ENCODE measurements around the gene NKD1. TPM values are rescaled to one million over a fixed set of nuclear protein-coding genes. Genes with fewer than 3 reads are reported as not detected.

NKD1 gene
- total RNA-seq, 1 donor from 2014 or later, result 3.9 TPM

DNA sequence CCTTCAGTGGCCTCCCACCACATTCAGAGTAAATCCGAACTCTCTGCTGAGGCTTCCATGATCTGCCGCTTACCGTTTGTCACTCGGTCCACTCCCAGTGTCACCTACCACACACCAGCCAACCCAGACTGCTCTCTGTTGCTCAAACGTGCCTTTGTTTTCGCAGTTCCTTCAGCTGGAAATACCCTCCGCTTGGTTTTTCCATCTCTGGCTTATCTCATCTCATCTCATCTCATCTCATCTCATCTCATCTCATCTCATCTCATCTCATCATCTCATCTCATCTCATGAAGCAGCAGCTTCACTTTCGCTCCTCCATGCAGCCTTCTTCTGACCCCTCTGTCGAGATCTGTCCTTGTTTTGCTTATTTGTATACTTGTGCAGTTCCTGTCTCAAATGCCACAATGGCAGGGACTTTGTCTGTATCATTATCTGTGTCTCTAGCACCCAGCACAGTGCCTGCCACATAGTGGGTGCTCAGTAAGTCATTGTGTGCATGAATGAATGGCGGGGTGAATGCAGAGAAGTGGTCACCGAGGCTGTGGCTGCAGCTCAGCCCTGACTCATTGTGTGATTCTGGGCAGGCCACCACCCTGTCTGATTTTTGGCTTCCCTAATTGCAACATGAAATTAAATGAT lies 136.7 kb downstream of the NKD1 start:
- ATAC-seq (no peak), DNase-seq (ENCODE audit: low spot score) (no peak)

DNA sequence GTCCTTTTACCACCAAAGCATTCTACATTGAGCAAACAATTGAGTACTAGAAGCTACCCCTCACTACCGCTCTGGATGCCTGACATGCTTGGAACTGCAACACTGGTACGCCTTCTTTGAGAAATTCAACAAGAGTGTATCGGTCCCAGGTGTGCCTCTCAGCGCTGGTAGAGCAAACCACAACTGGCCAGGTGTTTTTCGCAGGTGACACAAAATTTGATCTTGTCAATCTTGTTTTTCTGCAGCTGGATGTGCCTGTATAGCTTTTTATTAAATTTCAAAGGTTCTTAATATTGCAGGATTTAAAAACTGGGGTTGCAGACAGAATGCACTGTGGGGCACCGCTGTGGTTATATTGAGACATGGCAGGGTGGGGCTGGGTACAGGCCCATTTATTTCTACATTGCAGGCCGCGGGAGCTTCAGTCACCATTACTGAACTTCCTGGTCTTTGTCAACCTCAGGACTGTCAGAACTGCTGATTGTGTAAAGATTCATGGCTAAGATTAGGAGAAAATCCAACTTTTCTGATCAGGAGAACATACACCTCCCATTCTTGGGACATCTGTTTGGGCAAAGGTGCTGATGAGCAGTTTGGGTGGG lies 137.4 kb downstream of the NKD1 start:
- no peak for DNase-seq (ENCODE audit: low spot score)

DNA sequence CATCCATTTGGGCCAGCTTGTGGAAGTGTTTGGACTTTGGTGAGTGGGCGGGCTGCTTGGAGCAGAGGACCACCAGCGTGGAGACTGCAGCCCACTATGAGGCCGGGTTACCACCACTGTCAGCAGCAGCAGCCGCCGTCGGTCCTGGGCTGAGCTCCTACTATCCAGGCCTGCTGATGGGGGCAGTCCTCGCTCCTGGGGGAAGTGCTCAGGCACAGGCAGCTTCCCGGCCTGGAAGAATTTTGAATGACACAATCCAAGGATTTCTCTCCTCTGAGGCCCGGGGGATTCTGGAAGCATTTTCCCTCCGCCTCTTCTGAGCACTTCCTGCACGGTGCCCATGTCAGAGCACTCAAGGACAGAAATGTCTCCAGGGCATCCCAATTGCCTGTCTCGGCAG lies 139.9 kb downstream of the NKD1 start:
- DNase-seq (ENCODE audit: low spot score) (no peak), ATAC-seq (no peak)

More for the DNA sequence above, 137.4 kb downstream of the NKD1 start:
- ATAC-seq, result no peak

DNA sequence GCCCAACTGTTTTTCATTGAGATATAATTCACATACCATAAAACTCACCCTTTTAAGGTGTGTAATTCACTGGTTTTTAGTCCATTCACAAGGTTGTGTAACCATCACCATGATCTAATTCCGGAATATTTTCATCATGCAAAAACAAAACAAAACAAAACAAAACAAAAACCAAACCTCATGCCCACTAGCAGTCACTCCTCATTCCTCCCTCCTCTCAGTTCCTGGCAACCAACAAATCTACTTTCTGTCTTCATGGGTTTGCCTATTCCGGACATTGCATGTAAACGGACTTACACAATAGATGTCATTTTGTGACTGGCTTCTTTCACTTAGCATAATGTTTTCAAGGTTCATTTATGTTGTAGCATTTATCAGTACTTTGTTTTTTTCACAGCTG lies 140.7 kb downstream of the NKD1 start:
- no peak for ATAC-seq

DNA sequence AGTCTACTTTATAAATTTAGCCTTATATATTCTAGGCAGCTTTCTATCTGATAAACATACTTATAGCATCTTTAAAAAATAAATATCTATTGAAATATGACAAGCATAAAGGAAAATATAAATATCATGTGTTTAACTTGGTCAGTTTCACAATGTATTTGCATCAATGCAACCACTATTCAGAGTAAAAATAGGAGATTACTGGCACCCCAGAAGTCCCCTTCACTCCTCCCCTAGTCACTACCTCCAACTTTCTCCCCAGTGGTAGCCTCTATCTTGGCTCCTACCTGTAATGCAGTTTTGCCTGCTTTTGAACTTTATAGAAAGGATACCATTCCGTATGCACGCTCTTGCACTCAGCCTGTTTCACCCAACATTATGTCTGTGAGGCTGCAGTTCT lies 142.0 kb downstream of the NKD1 start:
- ATAC-seq, result no peak
- no peak for DNase-seq (ENCODE audit: low spot score)

More for the DNA sequence above, 140.7 kb downstream of the NKD1 start:
- no peak for DNase-seq (ENCODE audit: low spot score)

DNA sequence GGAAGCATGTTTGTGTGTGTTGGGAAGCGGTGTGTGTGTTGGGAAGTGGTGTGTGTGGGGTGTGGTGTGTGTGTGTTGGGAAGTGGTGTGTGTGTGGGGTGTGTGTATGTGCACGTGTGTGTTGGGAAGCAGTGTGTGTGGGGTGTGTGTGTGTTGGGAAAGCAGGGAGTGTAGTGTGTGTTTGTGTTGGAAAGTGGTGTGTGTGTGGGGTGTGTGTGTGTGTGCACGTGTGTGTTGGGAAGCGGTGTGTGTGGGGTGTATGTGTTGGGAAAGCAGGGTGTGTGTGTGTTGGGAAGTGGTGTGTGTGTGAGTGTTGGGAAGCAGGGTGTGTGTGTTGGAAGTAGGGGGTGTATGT lies 144.4 kb downstream of the NKD1 start:
- DNase-seq (ENCODE audit: low spot score) (no peak), ATAC-seq (no peak)

DNA sequence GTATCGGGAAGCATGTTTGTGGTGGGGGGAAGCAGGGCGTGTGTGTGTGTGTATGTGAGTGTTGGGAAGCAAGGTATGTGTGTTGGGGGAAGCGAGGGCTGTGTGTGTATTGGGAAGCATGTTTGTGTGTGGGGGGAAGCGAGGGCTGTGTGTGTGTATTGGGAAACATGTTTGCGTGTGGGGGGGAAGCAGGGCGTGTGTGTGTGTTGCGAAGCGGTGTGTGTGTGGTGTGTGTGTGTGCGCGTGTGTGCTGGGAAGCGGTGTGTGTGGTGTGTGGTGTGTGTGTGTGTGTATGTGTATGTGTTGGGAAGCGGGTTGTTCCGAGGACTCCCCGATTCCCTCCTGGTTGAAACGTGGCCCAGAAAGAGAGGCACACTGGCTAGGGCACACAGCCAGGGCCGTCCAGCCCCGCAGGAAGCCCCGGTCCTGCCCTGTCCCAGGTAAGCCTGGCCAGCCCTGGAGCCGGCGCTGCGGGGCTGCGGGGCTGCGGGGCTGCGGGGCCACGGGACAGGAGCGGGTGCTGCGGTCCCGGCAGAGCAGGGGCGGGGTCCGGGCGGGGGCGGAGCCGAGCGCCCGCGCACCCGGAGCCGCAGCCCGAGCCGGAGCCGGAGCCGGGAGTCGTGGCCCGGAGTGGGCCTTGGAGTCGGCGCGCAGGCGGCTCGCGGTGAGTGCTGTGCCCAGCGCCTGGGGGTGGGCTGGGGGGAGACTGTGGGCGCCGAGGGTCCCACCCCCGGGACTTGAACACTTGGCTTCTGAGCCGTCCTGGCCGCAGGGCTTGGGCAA lies 145.0 kb downstream of the NKD1 start, which contains the start of gene NOD2:
NOD2 (plus strand) TSS at position 608 of the 783 bp plus-strand sequence. CDS start 5,890 bp downstream, outside the sequence.
- ATAC-seq (peak; percentile 57), DNase-seq (ENCODE audit: low spot score) (no peak)

DNA sequence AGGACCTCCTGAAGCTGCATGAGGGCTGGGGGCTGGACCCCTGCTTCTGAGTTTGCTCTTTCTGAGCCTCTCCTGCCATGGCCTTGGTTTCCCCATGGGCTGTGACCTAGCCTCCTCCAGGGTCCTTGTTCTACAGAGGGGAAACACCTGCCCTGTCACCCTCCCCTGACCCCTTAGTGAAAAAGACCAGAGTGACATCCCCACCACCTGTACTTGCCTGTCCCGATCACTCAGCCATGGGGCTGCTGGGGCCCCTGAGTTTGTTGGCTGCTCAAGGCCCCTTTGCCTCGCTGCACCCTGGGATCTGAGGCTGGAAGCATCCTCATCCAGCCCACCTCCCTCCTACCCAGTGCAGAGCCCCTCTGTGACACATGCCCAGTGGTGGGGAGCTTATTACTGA lies 146.0 kb downstream of the NKD1 start:
- no peak for DNase-seq (ENCODE audit: low spot score)

DNA sequence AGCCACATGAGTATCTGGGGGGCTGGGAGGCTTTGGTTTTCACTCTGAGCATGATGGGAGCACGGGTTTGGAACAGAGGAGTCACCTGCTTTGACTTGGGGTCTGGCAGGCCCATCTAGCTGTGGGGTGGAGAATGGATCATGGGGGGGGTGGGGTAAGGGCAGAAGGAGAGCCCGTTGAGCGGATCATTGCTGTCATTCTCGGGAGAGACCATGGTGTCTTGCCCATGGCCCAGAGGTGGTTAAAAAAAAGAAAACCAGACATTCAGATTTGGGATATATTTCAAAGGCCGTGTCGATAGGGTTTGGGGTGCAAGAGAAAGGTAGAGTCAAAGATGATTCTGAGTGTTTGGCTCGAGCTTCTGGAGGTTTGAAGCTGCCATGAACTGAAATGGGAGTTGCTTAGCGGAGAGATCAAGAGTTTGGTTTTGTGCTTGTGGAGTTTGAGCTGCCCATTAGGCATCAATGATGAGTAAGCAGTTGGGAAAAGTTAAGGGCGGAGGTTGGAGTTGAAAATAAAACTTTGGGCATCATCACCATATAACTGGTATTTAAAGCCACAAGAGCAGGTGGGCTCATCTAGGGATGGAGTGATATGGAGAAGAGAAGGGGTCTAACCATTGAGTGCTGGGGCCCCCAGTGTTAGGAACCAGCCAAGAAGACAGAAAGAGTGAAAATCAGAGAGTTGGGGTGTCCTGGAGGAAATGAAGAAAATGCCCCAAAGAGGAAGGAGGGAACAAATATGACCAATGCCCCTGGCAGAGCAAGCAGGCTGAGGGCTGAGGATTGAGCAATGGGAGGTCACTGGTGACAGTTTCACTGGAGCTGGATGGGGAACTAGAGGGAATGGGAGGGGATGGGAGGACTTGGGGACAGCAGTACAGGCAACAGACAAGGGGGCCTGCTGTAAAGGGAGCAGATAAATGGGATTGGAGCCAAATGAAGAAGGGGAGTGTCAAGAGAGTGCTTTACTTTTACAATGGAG lies 147.1 kb downstream of the NKD1 start:
- peak; percentile 82 for DNase-seq (ENCODE audit: low spot score)
- peak; percentile 67 for ATAC-seq

More for the DNA sequence above, 146.0 kb downstream of the NKD1 start:
- no peak for ATAC-seq

DNA sequence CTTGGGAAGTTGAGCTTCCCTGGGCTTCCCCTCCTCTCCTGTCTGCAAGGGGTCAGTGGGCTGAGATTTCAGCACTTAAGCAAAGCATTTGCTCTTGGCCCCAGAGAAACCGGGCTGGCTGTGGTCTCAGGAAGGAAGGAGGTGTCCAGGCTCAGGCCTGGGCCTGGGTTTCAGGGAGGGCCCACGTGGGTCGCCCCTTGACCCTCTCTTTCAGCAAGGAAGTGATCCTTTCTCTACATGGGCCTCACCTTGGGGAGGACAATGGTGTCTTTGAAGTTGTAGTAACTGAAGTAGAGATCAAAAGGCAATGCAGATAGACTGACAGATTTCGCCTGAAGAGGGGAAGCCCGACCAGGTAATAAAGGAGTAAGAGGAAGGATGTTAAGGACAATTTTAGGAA lies 147.9 kb downstream of the NKD1 start:
- ATAC-seq (no peak), DNase-seq (ENCODE audit: low spot score) (no peak)

DNA sequence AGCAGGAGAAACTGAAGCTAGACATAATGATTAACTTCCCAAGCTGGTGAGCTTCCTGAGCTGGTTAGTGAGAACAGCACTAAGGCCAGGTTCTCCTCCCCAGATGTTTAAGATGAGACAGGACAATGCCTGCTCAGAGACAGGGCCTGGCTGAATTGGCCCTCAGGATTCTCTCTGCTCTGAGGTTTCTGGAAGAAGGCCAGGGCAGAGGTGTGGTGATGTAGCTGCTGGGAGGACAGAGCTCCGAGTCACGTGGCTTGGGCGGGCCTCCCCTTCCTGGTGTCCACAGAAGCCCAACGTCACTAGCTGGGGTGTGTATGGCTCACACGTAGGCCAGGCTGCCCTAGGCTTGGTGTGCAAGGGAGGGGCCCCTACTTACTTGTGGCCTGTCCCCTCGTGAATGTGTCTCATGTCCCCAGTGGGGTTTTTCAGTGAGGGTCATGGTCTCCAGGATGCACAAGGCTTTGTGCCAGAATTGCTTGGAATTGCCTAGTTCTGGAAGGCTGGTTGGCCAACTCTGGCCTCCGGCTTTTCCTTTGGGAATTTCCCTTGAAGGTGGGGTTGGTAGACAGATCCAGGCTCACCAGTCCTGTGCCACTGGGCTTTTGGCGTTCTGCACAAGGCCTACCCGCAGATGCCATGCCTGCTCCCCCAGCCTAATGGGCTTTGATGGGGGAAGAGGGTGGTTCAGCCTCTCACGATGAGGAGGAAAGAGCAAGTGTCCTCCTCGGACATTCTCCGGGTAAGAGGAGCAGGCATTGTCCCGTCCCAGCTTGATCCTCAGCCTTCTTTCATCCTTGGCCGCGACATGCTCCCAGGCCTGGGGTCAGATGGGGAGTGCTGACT lies 148.6 kb downstream of the NKD1 start:
- DNase-seq (ENCODE audit: low spot score), result peak; percentile 93
- peak; percentile 76 for ATAC-seq

DNA sequence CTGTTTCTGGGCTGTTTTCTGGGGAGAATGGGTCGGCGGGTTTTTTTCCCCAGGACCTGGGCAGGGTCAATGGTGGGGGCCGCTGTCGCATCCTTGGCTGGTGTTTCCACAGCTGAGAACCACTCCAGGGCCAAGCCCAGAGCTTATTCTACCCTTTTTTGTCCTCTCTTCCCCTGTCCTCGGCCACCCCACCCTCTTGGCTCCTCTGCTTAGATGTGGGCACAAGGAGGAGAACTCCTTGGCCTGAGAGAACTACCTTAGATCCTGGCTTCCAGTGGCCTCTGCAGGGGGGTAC lies 149.2 kb downstream of the NKD1 start:
- DNase-seq (ENCODE audit: low spot score) (no peak), ATAC-seq (no peak)

DNA sequence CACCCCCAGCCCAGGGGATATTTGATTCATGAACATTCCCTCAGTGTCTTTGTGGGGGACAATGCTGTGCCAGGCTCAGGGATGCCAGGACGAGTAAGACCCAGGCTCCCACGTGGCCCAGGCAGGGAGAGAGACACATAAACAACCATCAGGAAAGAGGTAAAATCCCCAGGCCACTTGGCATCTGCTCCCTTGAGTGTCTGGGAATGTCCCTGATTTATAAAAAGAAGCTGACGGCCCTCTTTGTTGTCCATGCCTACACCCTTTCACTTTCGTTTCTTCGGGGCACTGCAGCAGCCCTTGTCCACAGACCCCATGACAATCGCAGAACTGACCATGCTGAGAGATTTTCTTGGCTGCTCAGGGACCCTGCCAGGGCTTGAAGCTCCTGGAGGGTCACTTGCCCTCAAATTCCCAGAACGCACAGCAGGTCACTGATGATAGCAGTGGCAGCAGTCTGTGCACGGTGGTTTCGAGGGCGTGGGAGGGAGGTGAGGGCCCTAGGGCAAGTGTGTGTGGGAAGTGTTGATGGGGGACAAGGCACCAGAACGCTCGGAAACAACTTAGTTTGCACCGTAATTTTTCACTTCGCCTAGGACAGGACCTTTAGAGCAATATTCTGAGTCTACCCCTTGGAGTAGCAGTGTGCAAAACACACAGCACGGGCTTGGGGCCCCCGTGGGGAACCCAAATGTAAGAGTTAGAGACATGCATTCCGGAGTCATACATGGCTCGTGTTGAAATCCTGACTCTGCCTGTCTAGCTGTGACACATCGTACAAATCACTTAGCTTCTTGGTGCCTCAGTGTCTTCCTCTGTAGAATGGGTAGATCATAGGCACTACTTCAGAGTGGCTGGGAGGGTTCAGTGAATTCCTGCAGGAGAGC lies 149.9 kb downstream of the NKD1 start:
- DNase-seq (ENCODE audit: low spot score) (no peak), ATAC-seq (peak; percentile 30)

Other genes starting within 250 kb of the NKD1 start
- 17.9 TPM for gene BRD7, start 179.4 kb upstream of the NKD1 start, total RNA-seq
- 0.53 TPM for gene SNX20, start 132.9 kb downstream of the NKD1 start, total RNA-seq
- gene NOD2, start 145.2 kb downstream of the NKD1 start, total RNA-seq, result 0.68 TPM
- gene CYLD, start 193.7 kb downstream of the NKD1 start, total RNA-seq, result 14.4 TPM

All from left lobe of liver (tissue), 2 donors.